HEK293T (cell line): Measurements from ENCODE around the gene CDK7.

ENCODE experiments used
- BHLHE40 ChIP-seq: fragments of 450-650 bp; IDR thresholded peaks from 2 replicates; pipeline ENCODE4 v1.6.1; 2016; ENCODE audit warnings: mild to moderate bottlenecking, moderate library complexity, borderline replicate concordance
- FOXA1 ChIP-seq: fragments of 450-650 bp; IDR thresholded peaks from 2 replicates; pipeline ENCODE4 v1.6.1; 2016; ENCODE audit warnings: mild to moderate bottlenecking
- ZNF384 ChIP-seq: fragments of 450-650 bp; IDR thresholded peaks from 2 replicates; pipeline ENCODE4 v1.6.1; 2016

GRCh38 chr5:69206528-69207190 lies 28.0 kb upstream of the CDK7 start:
- no peak for TF ChIP-seq ZNF384
- no peak for TF ChIP-seq FOXA1
- TF ChIP-seq BHLHE40 = no peak
